Trophoblast cell (in vitro differentiated cells and primary cell): ENCODE results near the gene EPB41L1.

Experiments
- DNase-seq, 2 donors: peaks; one replicate each; pipeline ENCODE4 v3.0.0-alpha.2; 2016
- H2AFZ ChIP-seq: 2 replicates; pipeline ENCODE4 v1.6.1; 2013; ENCODE audit warnings: low read length, moderate library complexity, mild to moderate bottlenecking; ENCODE audit not compliant: insufficient read depth, poor library complexity
- H2AK5ac ChIP-seq: 2 replicates; pipeline ENCODE4 v1.6.1; 2013; ENCODE audit warnings: mild to moderate bottlenecking, low read length
- H2BK120ac ChIP-seq: 2 replicates; pipeline ENCODE4 v1.6.1; 2013; ENCODE audit warnings: low read length, mild to moderate bottlenecking, moderate library complexity; ENCODE audit not compliant: insufficient read depth, poor library complexity
- H2BK12ac ChIP-seq: 2 replicates; pipeline ENCODE4 v1.6.1; 2013; ENCODE audit warnings: mild to moderate bottlenecking, low read length, moderate library complexity
- H2BK5ac ChIP-seq: 2 replicates; pipeline ENCODE4 v1.6.1; 2013; ENCODE audit warnings: low read length, low read depth, moderate library complexity, mild to moderate bottlenecking; ENCODE audit not compliant: poor library complexity
- H3K14ac ChIP-seq: 2 replicates; pipeline ENCODE4 v1.6.1; 2013; ENCODE audit warnings: mild to moderate bottlenecking, low read length
- H3K18ac ChIP-seq: 2 replicates; pipeline ENCODE4 v1.6.1; 2013; ENCODE audit warnings: mild to moderate bottlenecking, low read length
- H3K23ac ChIP-seq: 2 replicates; pipeline ENCODE4 v1.6.1; 2013; ENCODE audit warnings: low read length
- H3K27ac ChIP-seq: 2 replicates; pipeline ENCODE4 v1.5.1; 2013; ENCODE audit warnings: low read depth, mild to moderate bottlenecking, inconsistent platforms, low read length, moderate library complexity
- H3K27me3 ChIP-seq: 2 replicates; pipeline ENCODE4 v1.6.1; 2013; ENCODE audit warnings: inconsistent platforms, mild to moderate bottlenecking, low read length, moderate library complexity; ENCODE audit not compliant: insufficient read depth
- H3K36me3 ChIP-seq, 2 experiments: 1 replicate in 1 of 2; 2 replicates in 1 of 2; pipeline ENCODE4 v1.6.1; 2013; ENCODE audit warnings: low read length in 2 of 2, mild to moderate bottlenecking in 2 of 2, moderate library complexity in 1 of 2; ENCODE audit not compliant: insufficient read depth in 2 of 2, control insufficient read depth in 1 of 2
- H3K4ac ChIP-seq: 2 replicates; pipeline ENCODE4 v1.6.1; 2013; ENCODE audit warnings: low read depth, mild to moderate bottlenecking, low read length, moderate library complexity
- H3K4me1 ChIP-seq, 2 experiments: 1 replicate in 1 of 2; 2 replicates in 1 of 2; pipeline ENCODE4 v1.6.1; 2013; ENCODE audit warnings: low read length in 2 of 2, mild to moderate bottlenecking in 2 of 2, moderate library complexity in 1 of 2; ENCODE audit not compliant: insufficient read depth in 2 of 2, control insufficient read depth in 1 of 2
- H3K4me2 ChIP-seq: 2 replicates; pipeline ENCODE4 v1.6.1; 2013; ENCODE audit warnings: inconsistent platforms, mild to moderate bottlenecking, low read length, moderate library complexity
- H3K4me3 ChIP-seq: 2 replicates; pipeline ENCODE4 v1.5.1; 2013; ENCODE audit warnings: mild to moderate bottlenecking, low read depth, low read length, inconsistent platforms
- H3K79me1 ChIP-seq: one replicate; pipeline ENCODE4 v1.6.1; 2013; ENCODE audit warnings: low read length
- H3K79me2 ChIP-seq: 2 replicates; pipeline ENCODE4 v1.6.1; 2013; ENCODE audit warnings: low read length, mild to moderate bottlenecking; ENCODE audit not compliant: control insufficient read depth, insufficient read depth, poor library complexity
- H3K9ac ChIP-seq: 2 replicates; pipeline ENCODE4 v1.6.1; 2013; ENCODE audit warnings: mild to moderate bottlenecking, low read length
- H3K9me3 ChIP-seq: 2 replicates; pipeline ENCODE4 v1.6.1; 2013; ENCODE audit warnings: low read depth, mild to moderate bottlenecking, control low read depth, inconsistent platforms, low read length; ENCODE audit not compliant: insufficient read depth
- H4K12ac ChIP-seq: 2 replicates; pipeline ENCODE4 v1.6.1; 2013; ENCODE audit warnings: low read depth, mild to moderate bottlenecking, low read length, moderate library complexity
- H4K8ac ChIP-seq: 2 replicates; pipeline ENCODE4 v1.6.1; 2013; ENCODE audit warnings: low read depth, mild to moderate bottlenecking, low read length, moderate library complexity
- H4K91ac ChIP-seq: one replicate; pipeline ENCODE4 v1.6.1; 2013; ENCODE audit warnings: low read depth, mild to moderate bottlenecking, low read length, moderate library complexity
- WGBS: extraction: QIAGEN DNeasy Blood & Tissue Kit; methylation state at CpG from one replicate; pipeline ENCODE4 v1.1.7; 2013; ENCODE audit warnings: missing lambda C conversion rate; ENCODE audit not compliant: insufficient read length, insufficient coverage; ENCODE audit errors: extremely low coverage; 5-methylcytosine and 5-hydroxymethylcytosine counted together

EPB41L1 gene

GRCh38 chr20:36261389-36262105, 107.0 kb downstream of the EPB41L1 start:
- Histone ChIP-seq H3K79me1 (no peaks in the 10 kb centered on the region), H4K91ac (no peak overlapping the region), H2BK120ac (no peak overlapping the region), H3K27me3 (no peaks in the 10 kb centered on the region), H2AFZ (peak overlapping the region; percentile 17), H3K9me3 (no peaks in the 10 kb centered on the region), H2BK12ac (no peak overlapping the region), H3K36me3 (peaks cover under 1 to 6% of the 10 kb centered on the region in 2 experiments), H3K4me2 (no peak overlapping the region), H4K12ac (no peak overlapping the region), H3K9ac (no peak overlapping the region), H2AK5ac (no peak overlapping the region), H3K27ac (no peak overlapping the region), H3K23ac (no peak overlapping the region), H3K4me3 (no peak overlapping the region), H2BK5ac (no peak overlapping the region), H3K4ac (no peak overlapping the region), H3K79me2 (no peaks in the 10 kb centered on the region), H3K4me1 (no peaks in the 10 kb centered on the region), H3K18ac (no peak overlapping the region), H4K8ac (no peak overlapping the region), H3K14ac (no peak overlapping the region)
- WGBS: no CpG with 5 or more reads among the region's 12 CpGs
- peak; percentile 71 to 78 for DNase-seq

- H2BK120ac ChIP-seq: no peak overlapping the region
- no peak overlapping the region for H2BK12ac ChIP-seq
- no peak overlapping the region for H3K14ac ChIP-seq
- H3K23ac ChIP-seq: no peak overlapping the region
- no peak overlapping the region for H3K4me3 ChIP-seq
- H3K18ac ChIP-seq: no peak overlapping the region
- no peak overlapping the region for H3K27ac ChIP-seq
- no peak overlapping the region for H4K91ac ChIP-seq
- no peak overlapping the region for H2BK5ac ChIP-seq
- H3K36me3 ChIP-seq: no peaks in the 10 kb centered on the region
- H3K9ac ChIP-seq: no peak overlapping the region
- no peak overlapping the region for H2AK5ac ChIP-seq
- H4K8ac ChIP-seq: no peak overlapping the region
- DNase-seq: no peak
- no peaks in the 10 kb centered on the region for H3K4me1 ChIP-seq
- no peak overlapping the region for H2AFZ ChIP-seq
- no peaks in the 10 kb centered on the region for H3K79me1 ChIP-seq
- H3K79me2 ChIP-seq: no peaks in the 10 kb centered on the region
- no peak overlapping the region for H3K4ac ChIP-seq
- no CpG with 5 or more reads among the region's 12 CpGs for WGBS
- no peak overlapping the region for H3K4me2 ChIP-seq
- no peak overlapping the region for H4K12ac ChIP-seq
- H3K27me3 ChIP-seq: no peaks in the 10 kb centered on the region
- H3K9me3 ChIP-seq: no peaks in the 10 kb centered on the region
Observed at GRCh38 chr20:36262440-36262839, 107.9 kb downstream of the EPB41L1 start.

- no CpG with 5 or more reads among the region's 20 CpGs for WGBS
- no peak overlapping the region for H2BK120ac ChIP-seq
- no peak overlapping the region for H3K14ac ChIP-seq
- DNase-seq: no peak
- no peak overlapping the region for H2BK12ac ChIP-seq
- H3K18ac ChIP-seq: no peak overlapping the region
- H2AK5ac ChIP-seq: no peak overlapping the region
- H3K9ac ChIP-seq: peak overlapping the region; percentile 24
- no peaks in the 10 kb centered on the region for H3K4me1 ChIP-seq
- peak overlapping the region; percentile 39 for H3K4me3 ChIP-seq
- H4K12ac ChIP-seq: no peak overlapping the region
- no peak overlapping the region for H3K4me2 ChIP-seq
- H2AFZ ChIP-seq: no peak overlapping the region
- no peaks in the 10 kb centered on the region for H3K27me3 ChIP-seq
- no peak overlapping the region for H3K27ac ChIP-seq
- no peaks in the 10 kb centered on the region for H3K79me2 ChIP-seq
- H4K91ac ChIP-seq: no peak overlapping the region
- no peak overlapping the region for H2BK5ac ChIP-seq
- H3K36me3 ChIP-seq: no peaks in the 10 kb centered on the region
- H3K4ac ChIP-seq: no peak overlapping the region
- H4K8ac ChIP-seq: no peak overlapping the region
- H3K79me1 ChIP-seq: no peaks in the 10 kb centered on the region
- H3K23ac ChIP-seq: no peak overlapping the region
- H3K9me3 ChIP-seq: no peaks in the 10 kb centered on the region
Observed at GRCh38 chr20:36264426-36265246, 110.1 kb downstream of the EPB41L1 start.

- no peak overlapping the region for H2BK5ac ChIP-seq
Observed at GRCh38 chr20:36266189-36266588, 111.6 kb downstream of the EPB41L1 start.

More at GRCh38 chr20:36266189-36266588, 111.6 kb downstream of the EPB41L1 start:
- Histone ChIP-seq H2BK120ac (no peak overlapping the region), H3K27ac (no peak overlapping the region), H4K12ac (no peak overlapping the region), H3K4me1 (no peaks in the 10 kb centered on the region), H3K36me3 (no peaks in the 10 kb centered on the region), H3K9me3 (no peaks in the 10 kb centered on the region), H3K4ac (no peak overlapping the region), H3K4me2 (no peak overlapping the region), H4K91ac (no peak overlapping the region), H3K79me2 (no peaks in the 10 kb centered on the region), H3K9ac (no peak overlapping the region), H2BK12ac (no peak overlapping the region), H3K18ac (no peak overlapping the region), H2AK5ac (no peak overlapping the region), H3K79me1 (no peaks in the 10 kb centered on the region), H3K14ac (no peak overlapping the region), H3K27me3 (no peaks in the 10 kb centered on the region), H3K23ac (no peak overlapping the region), H4K8ac (no peak overlapping the region), H3K4me3 (no peak overlapping the region), H2AFZ (no peak overlapping the region)
- no CpG with 5 or more reads among the region's 6 CpGs for WGBS
- no peak for DNase-seq
